COR-L47 (cell line): ENCODE data around the gene PDE4B.
"Not testable (repeated sequence)": the region's sequence is repeated elsewhere in the genome, so short reads cannot be mapped to it uniquely, and the experiment has no call there.

ENCODE experiments used
- DNase-seq: peaks from one replicate; lab custom pipeline; 2025; lab: John Stamatoyannopoulos, UW

Gene PDE4B

DNA sequence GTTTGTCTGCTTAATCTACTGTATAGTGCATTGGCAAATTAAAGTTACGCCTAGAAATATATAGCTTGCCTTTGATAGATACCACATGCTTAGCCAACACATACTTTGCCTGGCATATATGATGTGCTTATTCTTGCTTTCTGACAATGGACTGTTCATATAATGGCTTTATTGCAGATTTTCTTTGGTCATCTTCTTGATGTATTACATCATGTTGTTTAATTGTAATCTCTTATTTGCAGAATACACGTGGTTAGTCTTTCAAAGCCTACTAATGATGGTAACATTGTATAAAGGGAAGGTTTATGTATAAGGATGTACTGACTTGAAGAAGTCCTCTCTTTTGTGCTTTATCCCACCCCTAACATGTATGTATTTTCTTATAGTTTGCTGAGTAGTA, 201.5 kb downstream of the PDE4B start:
- DNase-seq = no peak

DNA sequence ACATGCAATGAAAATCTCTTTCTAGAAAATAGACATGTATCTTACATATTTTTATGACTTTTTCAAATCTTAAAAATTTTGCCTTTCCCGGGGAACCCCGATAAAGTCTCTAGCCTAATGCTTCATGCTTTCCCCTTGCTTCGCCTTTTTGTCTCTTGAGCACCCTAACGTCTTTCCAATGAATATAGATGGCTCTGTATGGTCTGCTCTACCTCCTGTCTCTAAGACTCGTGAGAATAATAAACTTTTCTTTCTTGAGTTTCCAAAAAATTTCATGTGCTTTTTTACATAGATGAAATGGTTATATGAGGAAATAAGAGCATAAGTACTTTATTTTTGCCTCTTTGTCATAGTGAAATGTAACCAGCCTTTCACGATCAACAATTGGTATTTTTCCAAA, 202.6 kb downstream of the PDE4B start:
- DNase-seq = no peak

DNA sequence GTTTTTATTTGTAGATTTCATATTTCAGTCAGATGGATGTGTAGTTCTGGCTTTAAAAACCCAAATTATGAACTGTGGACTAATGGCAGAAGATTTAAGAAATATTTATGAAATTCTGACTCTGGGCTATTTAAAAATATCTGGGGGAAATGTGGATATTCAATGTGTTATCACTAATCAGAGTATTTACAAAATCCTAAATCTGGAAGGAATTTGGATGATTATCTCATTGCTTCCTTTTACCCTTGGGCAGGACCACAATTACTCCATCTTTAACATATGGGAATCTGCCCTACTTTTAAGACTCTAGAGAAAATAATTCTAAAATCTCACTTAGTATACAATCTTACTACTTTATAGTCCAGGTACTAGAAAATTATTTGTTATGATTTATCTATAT, 203.2 kb downstream of the PDE4B start:
- no peak for DNase-seq

DNA sequence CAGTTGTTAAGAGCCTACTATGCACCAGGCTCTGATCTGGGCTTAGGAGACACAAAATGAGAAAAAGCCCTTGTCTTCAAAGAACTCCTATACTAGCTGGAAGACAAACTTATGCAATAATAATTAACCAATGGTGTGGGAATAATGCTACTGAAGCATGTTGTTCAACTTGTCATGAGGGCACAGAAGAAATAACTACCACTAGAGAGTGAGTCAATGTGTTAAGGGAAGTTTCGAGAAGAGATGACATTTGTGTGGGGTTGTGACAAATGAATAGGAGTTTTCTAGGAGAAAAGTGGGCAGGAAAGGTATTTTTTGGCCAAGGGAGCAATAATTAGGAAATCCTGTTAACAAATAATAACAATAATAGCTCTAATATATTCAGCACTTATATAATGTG, 205.0 kb downstream of the PDE4B start:
- DNase-seq = no peak

DNA sequence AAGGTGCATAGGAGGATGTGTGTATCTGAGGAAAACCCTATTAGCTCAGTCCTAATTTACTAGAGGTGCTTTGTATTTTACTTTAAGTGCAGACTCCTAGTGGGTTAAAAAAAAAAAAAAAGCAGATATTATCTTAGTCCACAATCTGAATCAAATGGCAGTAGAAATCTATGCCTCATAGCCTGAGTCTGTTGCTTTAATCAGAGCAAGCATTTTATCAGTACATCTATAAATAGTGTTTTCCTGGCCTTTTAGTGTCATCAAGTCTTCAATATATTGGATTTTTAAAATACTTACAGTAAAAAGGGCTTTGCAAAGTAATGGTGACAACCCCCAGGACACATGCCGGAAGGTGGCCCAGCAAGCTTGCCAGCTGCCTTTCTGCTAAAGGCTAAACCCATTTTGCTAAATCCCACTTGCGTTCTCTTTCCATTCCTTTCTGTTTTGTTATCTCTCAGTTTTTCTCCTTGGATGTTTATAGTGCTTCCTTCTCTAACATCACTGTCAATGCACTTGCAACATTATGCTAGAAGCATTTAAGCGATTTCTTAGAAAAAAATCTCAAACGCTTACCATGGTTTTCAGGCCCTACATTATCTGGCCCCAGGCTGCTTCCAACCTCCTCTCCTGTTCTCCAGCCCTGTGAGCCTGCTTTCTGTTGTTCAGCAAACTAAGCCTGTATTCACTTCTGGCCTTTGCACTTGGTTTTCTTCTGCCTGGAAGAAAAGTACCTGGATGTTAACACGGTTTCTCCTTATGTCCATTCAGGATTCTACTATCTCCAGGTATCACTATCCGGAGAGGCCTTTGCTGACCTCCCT, 206.3 kb downstream of the PDE4B start:
- no peak for DNase-seq

DNA sequence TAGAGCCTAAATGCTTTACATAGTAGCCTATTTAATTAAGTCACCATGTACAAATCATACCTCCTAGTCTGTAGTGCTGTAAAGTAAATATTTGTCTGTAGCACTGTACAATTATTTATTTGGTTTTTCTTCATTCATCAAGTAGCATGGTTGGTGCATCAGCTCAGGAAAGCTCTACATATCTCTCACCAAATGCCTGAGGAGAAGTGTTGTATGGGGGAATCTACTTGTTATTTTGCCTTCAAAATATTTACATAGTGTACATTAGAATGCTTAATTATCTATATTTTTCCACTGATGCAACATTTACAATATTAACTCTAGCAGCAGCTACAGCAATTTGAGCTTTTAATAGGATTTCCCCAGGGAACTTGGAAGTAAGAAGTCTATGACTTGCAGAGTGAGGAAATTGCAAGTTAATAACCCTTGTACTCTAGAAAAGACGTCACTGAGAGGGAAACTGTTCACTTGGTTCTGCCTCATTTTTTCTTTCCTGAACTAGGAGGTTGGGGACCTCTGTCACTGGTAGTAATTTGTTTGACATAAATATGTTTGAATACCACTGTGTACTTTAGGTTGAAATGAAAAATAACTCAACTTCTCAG, 207.4 kb downstream of the PDE4B start:
- no peak for DNase-seq

DNA sequence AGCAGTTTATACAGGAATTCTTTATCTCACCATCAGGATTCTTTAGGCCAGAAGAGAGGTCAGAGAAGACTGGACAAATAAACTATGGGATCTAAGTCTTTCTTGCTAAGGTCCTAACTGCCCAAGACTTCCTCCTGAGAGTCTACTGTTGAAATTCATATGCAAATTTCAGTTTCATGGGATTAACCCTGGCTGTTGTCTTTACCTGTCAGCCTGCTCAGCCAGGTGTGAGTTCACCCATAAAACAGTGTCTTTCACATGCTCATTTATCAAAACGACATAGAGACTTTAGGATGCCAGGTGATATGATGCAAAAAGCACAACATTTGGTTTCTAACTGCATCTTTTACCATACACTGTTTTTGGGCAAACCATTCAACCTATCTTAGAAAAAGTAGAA, 211.0 kb downstream of the PDE4B start:
- DNase-seq = no peak

DNA sequence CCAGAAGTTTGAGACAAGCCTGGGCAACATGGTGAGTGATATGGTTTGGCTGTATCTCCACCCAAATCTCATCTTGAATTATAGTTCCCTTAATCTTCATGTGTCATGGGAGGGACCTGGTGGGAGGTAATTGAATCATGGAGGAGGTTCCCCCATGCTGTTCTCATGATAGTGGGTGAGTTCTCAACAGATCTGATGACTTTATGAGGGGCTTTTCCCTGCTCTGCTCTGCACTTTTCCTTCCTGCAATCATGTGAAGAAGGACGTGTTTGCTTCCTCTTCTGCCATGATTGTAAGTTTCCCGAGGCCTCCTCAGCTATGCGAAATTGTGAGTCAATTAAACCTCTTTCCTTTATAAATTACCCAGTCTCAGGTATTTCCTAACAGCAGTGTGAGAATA, 213.8 kb downstream of the PDE4B start:
- DNase-seq = not testable (repeated sequence)

DNA sequence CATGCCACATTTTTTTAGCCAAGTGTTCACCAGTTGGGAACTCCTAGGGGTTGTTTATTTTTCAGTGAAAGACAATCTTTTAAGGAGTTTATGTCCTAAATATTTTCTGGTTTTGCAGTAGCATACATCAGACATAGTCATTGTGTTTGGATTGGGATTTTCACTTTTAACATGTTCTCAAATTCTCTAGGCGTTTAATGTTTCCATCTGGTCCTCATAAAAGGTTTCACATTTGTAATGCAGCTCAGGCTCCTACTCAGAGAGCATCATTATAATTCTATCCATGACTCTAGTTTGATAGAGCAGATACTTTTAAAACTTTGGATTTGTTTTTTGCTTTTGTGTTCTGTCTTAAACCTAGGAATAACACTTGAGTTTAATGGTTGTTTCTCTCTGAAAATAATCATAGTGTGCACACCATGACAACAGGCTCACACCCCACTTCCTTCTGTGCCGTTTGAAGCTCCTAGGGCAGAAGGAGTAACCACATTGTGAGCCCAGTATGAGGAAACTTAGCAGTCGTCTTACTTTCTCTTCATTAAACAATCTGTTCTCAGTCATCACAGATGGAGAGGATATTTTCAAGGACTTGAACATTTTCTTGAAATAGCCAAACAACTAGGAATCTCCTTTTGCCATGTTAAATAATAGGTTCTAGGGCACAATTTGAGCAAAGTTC, 219.6 kb downstream of the PDE4B start:
- DNase-seq = no peak

DNA sequence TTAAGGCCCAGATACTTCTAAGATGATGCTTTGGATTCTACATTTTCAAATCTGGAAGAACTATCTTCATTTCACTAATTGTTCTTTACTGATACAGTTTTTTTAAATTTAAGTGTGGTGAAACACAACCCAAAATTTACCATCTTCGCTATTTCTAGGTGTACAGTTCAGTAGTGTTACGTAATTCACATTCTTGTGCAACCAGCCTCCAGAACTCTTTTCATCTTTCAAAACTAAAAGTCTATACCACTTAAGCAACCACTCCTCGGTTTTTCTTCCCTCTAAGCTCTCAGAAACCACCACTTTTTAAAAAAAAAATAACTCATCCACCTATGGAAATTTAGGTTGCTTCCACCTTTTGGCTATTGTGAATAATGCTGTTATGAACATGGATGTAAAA, 220.7 kb downstream of the PDE4B start:
- DNase-seq = no peak

DNA sequence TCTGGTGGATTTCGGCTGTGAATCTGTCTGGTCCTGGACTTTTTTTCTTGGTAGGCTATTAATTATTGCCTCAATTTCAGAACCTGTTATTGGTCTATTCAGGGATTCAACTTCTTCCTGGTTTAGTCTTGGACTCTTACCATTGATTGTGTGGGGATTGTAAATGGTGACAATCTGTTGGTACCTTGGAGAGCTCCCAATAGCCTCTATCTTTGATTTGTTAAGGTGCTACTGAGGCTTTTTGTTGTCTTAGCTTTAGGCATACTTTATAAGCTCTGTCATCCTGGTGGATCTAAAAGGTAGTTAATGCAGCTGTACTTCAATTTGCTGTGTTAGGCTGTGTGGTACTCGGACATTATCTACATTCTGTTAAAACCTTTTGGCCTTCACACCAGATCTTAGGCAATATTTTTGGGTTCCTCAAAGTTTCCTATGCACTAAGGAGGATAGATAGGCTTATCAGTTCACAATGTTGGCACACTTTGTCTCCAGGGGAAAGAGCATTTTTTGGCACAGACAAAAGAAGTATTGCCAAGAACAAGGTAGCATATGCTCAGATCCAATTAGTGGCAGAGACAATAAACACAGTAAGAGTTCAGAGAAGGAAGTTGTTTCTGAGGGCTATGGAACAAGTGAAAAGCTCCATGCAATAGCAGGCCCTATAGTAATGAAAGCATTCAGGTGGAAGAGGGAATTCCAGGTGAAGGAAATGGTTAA, 230.4 kb downstream of the PDE4B start:
- no peak for DNase-seq

DNA sequence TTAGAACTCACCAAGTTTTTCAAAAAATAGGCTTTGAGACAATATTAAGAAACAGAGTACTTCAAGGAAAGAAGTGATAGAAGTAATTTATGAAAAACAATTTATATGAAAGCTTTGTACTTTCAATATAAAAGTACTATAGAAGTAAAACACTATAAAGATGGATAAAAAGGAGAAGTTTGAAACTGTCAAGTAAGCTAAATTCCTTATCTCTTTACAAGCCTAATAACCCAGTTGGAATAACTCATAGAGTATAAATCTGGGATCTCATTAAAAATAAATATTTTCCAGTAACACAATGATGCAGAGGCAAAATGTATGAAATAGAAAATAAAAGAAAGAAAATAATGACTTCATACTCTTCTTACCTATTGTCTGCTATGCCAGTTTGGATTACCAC, 232.5 kb downstream of the PDE4B start:
- no peak for DNase-seq

DNA sequence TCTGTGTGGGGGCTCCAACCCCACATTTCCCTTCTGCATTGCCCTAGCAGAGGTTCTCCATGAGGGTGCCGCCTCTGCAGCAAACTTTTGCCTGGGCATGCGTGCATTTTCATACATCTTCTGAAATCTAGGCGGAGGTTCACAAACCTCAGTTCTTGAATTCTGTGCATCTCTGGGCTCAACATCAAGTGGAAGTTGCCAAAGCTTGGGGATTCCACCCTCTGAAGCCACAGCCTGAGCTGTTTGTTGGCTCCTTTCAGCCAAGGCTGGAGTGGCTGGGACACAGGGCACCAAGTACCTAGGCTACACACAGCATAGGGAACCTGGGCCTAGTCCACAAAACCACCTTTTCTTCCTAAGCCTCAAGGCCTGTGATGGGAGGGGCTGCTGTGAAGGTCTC, 235.3 kb downstream of the PDE4B start:
- DNase-seq = no peak

DNA sequence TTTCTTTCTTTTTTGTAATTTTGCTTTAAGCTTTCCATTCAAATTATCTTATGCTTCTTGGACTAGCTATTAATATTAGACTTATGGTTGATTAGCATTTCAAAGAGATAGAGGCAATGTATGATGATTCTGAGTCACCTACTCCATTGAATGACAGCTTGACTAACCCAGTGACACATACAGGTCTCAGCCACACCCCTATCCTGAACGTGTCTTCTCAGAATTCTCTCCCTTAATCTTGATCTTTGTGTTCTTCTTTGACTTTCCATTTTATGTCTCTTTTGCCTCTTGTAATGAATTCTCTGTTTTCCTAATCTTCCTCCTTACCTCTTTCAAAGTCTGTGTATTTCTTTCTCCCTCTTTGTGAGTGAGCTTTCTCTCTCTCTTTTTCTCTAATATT, 241.1 kb downstream of the PDE4B start:
- DNase-seq = no peak

DNA sequence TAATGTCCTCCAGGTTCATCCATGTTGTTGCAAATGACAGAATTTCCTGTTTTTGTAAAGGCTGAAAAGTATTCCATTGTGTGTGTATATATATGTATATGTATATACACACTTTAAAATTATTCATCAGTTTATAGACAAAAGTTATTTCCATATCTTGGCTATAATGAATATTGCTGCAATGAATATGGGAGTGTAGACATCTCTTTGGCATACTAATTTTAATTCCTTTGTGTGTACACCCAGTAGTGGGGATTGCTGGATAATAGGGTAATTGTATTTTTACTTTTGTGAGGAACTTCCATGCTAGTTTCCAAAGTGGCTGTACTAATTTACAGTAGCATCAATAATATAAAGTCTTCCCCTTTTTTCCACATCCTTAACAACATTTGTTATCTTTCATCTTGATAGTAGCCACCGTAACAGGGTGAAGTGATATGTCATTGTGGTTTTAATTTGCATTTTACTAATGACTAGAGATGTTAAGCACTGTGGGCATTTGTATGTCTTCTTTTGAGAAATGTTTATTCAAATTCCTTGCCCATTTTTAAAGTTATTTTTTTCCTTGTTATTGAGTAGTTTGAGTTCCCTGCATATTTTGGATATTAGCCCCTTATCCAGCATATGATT, 243.0 kb downstream of the PDE4B start:
- DNase-seq = no peak

DNA sequence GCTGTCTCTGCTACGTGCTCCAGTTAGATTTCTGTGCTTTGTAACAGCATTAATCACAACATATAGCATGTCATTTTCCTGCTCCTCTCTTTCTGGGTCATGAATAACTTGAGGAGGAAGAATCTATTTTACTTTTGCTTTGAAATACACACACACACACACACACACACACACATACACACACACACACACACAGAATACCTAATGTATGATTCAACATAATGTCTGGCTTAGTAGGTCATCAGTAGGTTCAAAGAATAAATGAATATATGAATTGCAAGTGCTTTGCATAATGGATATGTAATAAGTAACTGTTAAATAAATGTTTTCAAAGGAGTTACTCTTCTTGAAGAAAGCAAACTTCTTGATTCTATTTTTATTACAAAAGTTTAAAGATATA, 249.0 kb downstream of the PDE4B start:
- no peak for DNase-seq

DNA sequence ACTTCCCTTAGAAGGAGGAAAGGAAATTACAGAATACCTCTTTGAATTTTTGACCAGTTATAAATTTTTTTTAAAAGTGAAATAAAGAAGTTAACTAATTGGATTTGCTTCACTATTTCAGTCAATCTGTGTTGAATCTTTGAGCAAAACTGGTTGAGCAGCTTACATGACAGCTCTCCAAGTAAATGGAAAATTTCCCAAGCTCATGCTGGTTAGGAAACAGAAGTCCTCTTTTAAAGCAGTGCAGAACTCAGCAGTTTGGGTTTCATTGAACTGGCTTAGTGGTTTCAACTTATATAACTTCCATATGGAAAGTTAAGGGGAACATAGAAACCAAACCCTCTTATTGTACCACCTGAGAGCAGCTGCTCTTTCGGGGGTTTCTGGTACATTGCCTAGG, 250.5 kb downstream of the PDE4B start:
- no peak for DNase-seq

DNA sequence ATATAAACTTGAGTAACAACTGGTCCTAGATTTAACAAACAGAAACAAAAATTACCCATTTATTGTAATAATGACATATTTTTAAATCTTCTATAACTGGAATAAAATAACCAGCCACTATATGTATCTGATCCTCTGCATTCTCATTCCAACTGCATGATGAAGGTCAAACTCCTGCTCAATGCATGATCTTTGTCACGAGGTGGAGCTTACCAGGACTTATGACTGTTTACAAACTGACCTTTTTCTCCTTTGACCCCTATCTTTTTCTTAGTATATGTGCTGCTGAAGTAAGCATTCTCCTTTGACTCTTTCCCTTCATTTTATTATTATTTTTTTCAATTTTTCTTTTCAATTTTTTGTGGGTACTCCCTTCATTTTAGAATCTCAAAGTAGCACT, 252.2 kb downstream of the PDE4B start:
- no peak for DNase-seq

DNA sequence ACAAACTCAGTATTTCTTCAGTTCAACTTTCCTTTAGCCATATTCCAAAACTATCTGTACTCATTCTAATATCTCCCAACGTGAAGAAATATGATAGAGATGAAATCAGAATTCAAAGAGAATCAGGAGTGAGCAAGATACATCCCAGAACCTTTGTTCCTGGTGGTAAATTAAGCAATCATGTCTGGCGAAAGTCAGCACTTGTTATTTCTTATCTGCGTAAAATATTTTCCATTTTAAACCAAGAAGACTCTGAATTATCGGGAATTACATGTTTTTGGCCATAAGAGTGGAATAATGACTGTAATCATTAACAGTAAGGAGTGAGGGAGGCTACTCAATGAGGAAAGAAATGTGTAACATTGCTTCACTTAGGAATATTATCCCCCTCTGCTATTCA, 253.7 kb downstream of the PDE4B start:
- no peak for DNase-seq

DNA sequence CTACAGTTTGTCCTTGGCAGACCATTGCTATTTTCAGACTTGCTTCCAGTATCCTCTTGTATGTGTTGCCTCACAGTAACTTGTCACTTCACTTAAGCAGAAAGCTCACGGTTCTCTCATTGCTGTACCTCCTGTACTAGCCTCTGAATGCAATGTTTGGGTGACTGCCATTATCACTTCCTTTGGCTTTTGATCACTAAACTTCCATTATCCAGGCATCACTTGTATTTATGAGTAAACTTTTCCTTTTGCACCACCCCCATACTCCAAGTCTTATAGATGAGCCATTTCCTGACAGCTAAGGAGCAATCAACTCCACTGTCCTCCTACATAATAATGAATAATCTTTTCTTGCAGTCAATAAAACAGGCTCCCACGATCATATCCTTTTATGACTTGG, 255.3 kb downstream of the PDE4B start:
- no peak for DNase-seq

DNA sequence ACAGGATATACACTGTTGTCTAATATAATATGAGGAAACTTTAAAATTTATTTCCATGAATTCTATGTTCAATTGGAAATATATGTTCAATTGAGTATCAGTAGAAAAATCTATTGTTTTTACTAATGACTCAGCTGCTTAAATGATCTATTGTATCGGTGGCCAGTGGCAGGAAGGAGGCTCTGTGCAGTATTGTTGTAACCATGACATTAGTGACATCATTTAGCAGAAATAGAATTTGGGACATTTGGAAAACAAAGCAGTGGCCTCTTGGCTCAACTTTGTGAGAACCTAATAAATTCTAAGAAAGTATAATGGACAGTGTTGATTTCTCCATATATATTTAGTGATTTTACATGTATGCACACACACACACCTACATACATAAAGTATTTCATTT, 257.4 kb downstream of the PDE4B start:
- no peak for DNase-seq

DNA sequence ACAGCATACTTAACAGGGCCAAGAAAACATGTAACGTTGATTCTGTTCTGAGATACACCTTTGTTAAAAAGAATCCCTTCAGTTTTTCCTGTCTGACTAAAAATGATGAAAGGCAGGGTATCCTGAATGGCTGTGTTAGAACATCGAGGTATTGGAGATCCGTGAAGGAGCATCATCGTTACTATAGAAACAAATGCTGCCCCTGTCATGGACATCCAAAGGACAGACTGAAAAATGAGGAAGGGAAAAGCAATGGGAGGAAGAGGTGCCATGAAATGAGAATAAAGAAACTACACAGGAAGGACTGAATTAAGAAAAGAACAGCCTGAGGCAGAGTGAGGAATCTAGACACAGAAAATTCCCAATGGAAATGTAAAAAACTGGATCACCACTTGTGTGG, 257.9 kb downstream of the PDE4B start:
- DNase-seq = no peak
